GM18867 (cell line): Measurements from ENCODE around the gene TBCEL.
"Not testable (repeated sequence)": the region's sequence is repeated elsewhere in the genome, so short reads cannot be mapped to it uniquely, and the experiment has no call there.

Source experiments
- ATAC-seq: cut with Tn5 transposase; IDR thresholded peaks from one replicate; pipeline ENCODE4 v1.9.1; 2021; ENCODE audit warnings: mild to moderate bottlenecking, moderate library complexity; ENCODE audit not compliant: unreplicated experiment

TBCEL gene

GRCh38 chr11:121105063-121105480 is 81.2 kb downstream of the TBCEL start:
- no peak for ATAC-seq

GRCh38 chr11:121105481-121106195 is 81.7 kb downstream of the TBCEL start:
- ATAC-seq = no peak

- no peak for ATAC-seq
Observed at GRCh38 chr11:121106812-121107211, 82.9 kb downstream of the TBCEL start.

- no peak for ATAC-seq
Observed at GRCh38 chr11:121108413-121108812, 84.5 kb downstream of the TBCEL start.

GRCh38 chr11:121109471-121109870 is 85.6 kb downstream of the TBCEL start:
- ATAC-seq = no peak

GRCh38 chr11:121109916-121110586 is 86.1 kb downstream of the TBCEL start:
- ATAC-seq = no peak

GRCh38 chr11:121110871-121111724 is 87.2 kb downstream of the TBCEL start:
- ATAC-seq = no peak

- ATAC-seq = no peak
Observed at GRCh38 chr11:121112498-121113455, 88.9 kb downstream of the TBCEL start.

GRCh38 chr11:121113611-121114010 is 89.7 kb downstream of the TBCEL start:
- no peak for ATAC-seq

- ATAC-seq = not testable (repeated sequence)
Observed at GRCh38 chr11:121115024-121115423, 91.1 kb downstream of the TBCEL start.

GRCh38 chr11:121117788-121118187 is 93.9 kb downstream of the TBCEL start:
- ATAC-seq = no peak

GRCh38 chr11:121119440-121119839 is 95.5 kb downstream of the TBCEL start:
- ATAC-seq = no peak

- ATAC-seq = no peak
Observed at GRCh38 chr11:121122328-121122727, 98.4 kb downstream of the TBCEL start.

GRCh38 chr11:121123496-121124069 is 99.7 kb downstream of the TBCEL start:
- no peak for ATAC-seq

GRCh38 chr11:121127809-121128208 is 103.9 kb downstream of the TBCEL start:
- ATAC-seq = no peak

GRCh38 chr11:121129362-121130340 is 105.7 kb downstream of the TBCEL start:
- ATAC-seq = no peak

GRCh38 chr11:121131656-121132055 is 107.8 kb downstream of the TBCEL start:
- ATAC-seq = no peak

GRCh38 chr11:121132211-121132976 is 108.5 kb downstream of the TBCEL start:
- ATAC-seq = no peak
